ENCODE results near the gene AP2A1. TPM values are rescaled to one million over a fixed set of nuclear protein-coding genes. Genes with fewer than 3 reads are reported as not detected.
"Not testable (repeated sequence)": the region's sequence is repeated elsewhere in the genome, so short reads cannot be mapped to it uniquely, and the experiment has no call there.

AP2A1 gene
- total RNA-seq, 1 experiment from 2014 or later: 107 TPM

DNA sequence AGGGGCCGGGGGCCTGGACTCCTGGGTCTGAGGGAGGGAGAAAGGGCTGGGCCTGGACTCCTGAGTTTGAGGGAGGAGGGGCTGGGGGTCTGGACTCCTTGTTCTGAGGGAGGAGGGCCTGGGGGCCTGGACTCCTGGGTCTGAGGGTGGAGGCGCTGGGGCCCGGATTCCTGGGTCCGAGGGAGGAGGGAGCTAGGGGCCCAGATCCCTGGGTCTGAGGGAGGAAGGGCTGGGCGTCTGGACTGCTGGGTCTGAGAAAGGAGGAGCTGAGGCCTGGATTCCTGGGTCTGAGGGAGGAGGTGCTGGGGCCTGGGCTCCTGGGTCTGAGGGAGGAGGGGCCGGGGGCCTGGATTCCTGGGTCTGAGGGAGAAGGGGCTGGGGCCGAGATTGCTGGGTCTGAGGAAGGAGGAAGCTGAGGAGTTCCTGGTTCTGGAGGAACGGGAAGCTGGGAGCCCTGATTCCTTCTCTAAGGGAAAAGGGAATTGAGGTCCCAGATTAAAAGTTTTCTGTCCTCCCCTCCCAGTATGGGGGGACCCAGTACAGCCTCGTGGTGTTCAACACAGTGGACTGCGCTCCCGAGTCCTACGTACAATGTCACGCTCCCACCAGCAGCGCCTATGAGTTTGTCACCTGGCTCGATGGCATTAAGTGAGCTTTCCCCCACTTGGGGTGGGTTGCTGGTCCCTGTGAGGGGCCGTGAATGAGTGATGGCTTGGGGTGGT lies 52.0 kb downstream of the AP2A1 start:
- H3K27me3 ChIP-seq (replicated peaks; ENCODE audit: control insufficient read depth, insufficient read depth, low read length): no peaks in the 10 kb centered on the region
- Mint-ChIP-seq H3K9me3 (ENCODE audit: unreplicated experiment) (no peaks in the 10 kb centered on the region), H3K27me3 (ENCODE audit: insufficient read depth, unreplicated experiment) (no peaks in the 10 kb centered on the region), H3K4me1 (ENCODE audit: low read depth, unreplicated experiment) (peaks cover 7% of the 10 kb centered on the region), H3K27ac (ENCODE audit: unreplicated experiment) (peak overlapping the region; percentile 96), H3K36me3 (ENCODE audit: insufficient read depth, unreplicated experiment) (peaks cover 41% of the 10 kb centered on the region), H3K4me3 (ENCODE audit: unreplicated experiment) (peak overlapping the region; percentile 85)
- intact Hi-C loops (cut with micrococcal nuclease; ENCODE audit: unreplicated experiment): loop anchor here (5.0 kb wide), 1 partner anchor 33 kb away; the partner anchor contains the start of gene PTOV1
- POLR2A ChIA-PET: interaction anchor here (0.7 to 0.9 kb wide), 2 partner anchors 16 to 52 kb away, joined by 4 to 10 read pairs; partner anchors contain the start of gene AP2A1
- peak overlapping the region; percentile 100 for H3K4me3 ChIP-seq (ENCODE audit: low read depth, low read length)
- H3K4me1 ChIP-seq: no peaks in the 10 kb centered on the region; the same call in 1 of the 2 replicates
- H3K9me3 ChIP-seq: no peaks in the 10 kb centered on the region
- no peak for TF ChIP-seq CTCF (IDR thresholded peaks at IDR 0.05; ENCODE audit: insufficient read depth in 1 of 2, low read depth in 1 of 2, low read length in 1 of 2, severe bottlenecking in 1 of 2, unreplicated experiment in 1 of 2)
- H3K36me3 ChIP-seq (ENCODE audit: control insufficient read depth, insufficient read depth, low read length): peaks cover 4% of the 10 kb centered on the region
- CTCF ChIA-PET: interaction anchor here (0.7 to 1.2 kb wide), 4 partner anchors 72 to 222 kb away, joined by 3 to 4 read pairs (median 4); no protein-coding TSS in a partner anchor
- DNase-seq: peak in 1 of 2 experiments; percentile 37
- BruUV-seq (replicated peaks): no TSS peak

- peaks cover 46% of the 10 kb centered on the region for H3K36me3 Mint-ChIP-seq (ENCODE audit: insufficient read depth, unreplicated experiment)
- H3K9me3 Mint-ChIP-seq (ENCODE audit: unreplicated experiment); POLR2A ChIA-PET; BruUV-seq (replicated peaks); H3K9me3 ChIP-seq; H3K27me3 ChIP-seq (replicated peaks; ENCODE audit: control insufficient read depth, insufficient read depth, low read length); H3K36me3 ChIP-seq (ENCODE audit: control insufficient read depth, insufficient read depth, low read length); H3K4me1 ChIP-seq; H3K4me1 Mint-ChIP-seq (ENCODE audit: low read depth, unreplicated experiment); H3K27me3 Mint-ChIP-seq (ENCODE audit: insufficient read depth, unreplicated experiment); DNase-seq: not testable (repeated sequence)
- peak overlapping the region; percentile 96 for H3K27ac Mint-ChIP-seq (ENCODE audit: unreplicated experiment)
- peak overlapping the region; percentile 85 for H3K4me3 Mint-ChIP-seq (ENCODE audit: unreplicated experiment)
- intact Hi-C loops (cut with micrococcal nuclease; ENCODE audit: unreplicated experiment): loop anchor here (5.0 kb wide), 1 partner anchor 33 kb away; the partner anchor contains the start of gene PTOV1
- CTCF ChIA-PET: interaction anchor here (0.7 to 1.2 kb wide), 2 partner anchors 120 to 222 kb away, joined by 4 read pairs; no protein-coding TSS in a partner anchor
- H3K4me3 ChIP-seq (ENCODE audit: low read depth, low read length): peak overlapping the region; percentile 100
Measured at GRCh38 chr19:49819452-49820115, 52.8 kb downstream of the AP2A1 start.

DNA sequence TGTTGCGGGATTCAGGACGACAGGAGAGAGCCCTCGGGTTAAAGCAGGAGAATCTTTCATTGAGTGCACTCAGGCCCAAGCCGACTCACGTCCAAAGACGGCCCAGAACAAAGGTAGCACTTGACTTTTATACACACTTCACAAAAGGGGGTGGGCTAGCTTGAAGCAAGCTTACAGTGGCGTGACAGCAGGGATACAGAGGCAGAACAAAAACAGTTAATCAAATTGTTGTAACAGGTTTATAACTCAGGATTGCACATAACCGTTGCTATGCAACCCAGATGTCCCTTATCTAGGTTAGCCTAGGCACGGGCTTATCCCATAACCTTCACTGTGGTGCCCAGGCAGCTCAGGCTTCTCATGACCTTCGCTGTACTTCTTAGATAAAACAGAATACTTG lies 53.3 kb downstream of the AP2A1 start:
- TSS peak; percentile 50 for BruUV-seq (replicated peaks)
- DNase-seq: no peak
- Mint-ChIP-seq H3K4me3 (ENCODE audit: unreplicated experiment) (no peak overlapping the region), H3K36me3 (ENCODE audit: insufficient read depth, unreplicated experiment) (peaks cover 50% of the 10 kb centered on the region), H3K27ac (ENCODE audit: unreplicated experiment) (no peak overlapping the region), H3K27me3 (ENCODE audit: insufficient read depth, unreplicated experiment) (no peaks in the 10 kb centered on the region), H3K4me1 (ENCODE audit: low read depth, unreplicated experiment) (peaks cover 7% of the 10 kb centered on the region), H3K9me3 (ENCODE audit: unreplicated experiment) (no peaks in the 10 kb centered on the region)
- no peak for TF ChIP-seq CTCF (IDR thresholded peaks at IDR 0.05; ENCODE audit: insufficient read depth in 1 of 2, low read depth in 1 of 2, low read length in 1 of 2, severe bottlenecking in 1 of 2, unreplicated experiment in 1 of 2)
- ChIA-PET CTCF (no interaction called here), POLR2A (no interaction called here)
- intact Hi-C loops (cut with micrococcal nuclease; ENCODE audit: unreplicated experiment): no loop called here
- H3K27me3 ChIP-seq (replicated peaks; ENCODE audit: control insufficient read depth, insufficient read depth, low read length): no peaks in the 10 kb centered on the region
- H3K4me1 ChIP-seq: no peaks in the 10 kb centered on the region
- peaks cover 4% of the 10 kb centered on the region for H3K36me3 ChIP-seq (ENCODE audit: control insufficient read depth, insufficient read depth, low read length)
- H3K9me3 ChIP-seq: no peaks in the 10 kb centered on the region
- H3K4me3 ChIP-seq (ENCODE audit: low read depth, low read length): no peak overlapping the region
